ENCODE results near the gene KLHL29.

Gene KLHL29

DNA sequence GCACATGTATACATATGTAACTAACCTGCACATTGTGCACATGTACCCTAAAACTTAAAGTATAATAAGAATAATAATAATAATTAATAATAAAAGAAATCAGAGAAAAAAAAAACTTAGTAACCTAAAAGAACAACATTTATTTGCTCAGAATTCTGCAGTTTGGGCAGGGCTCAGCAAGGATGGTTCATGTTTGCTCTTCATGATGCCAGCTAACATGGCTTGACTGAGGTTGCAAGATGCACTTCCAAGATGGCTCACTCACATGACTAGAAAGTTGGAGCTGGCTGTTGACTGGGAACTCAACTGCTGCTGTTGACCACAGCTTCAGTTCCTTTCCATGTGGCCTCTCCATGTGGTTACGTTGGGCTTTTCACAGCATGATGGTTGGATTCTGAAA lies 56.4 kb downstream of the KLHL29 start:
- Mint-ChIP-seq H3K4me1 (ENCODE audit: low read depth in 2 of 2) (peaks cover 1 to 4% of the 10 kb centered on the region in 2 donors), H3K9me3 (no peaks in the 10 kb centered on the region), H3K36me3 (ENCODE audit: insufficient read depth) (no peaks in the 10 kb centered on the region), H3K4me3 (no peak overlapping the region), H3K27me3 (peaks cover 0 to 5% of the 10 kb centered on the region in 2 donors), H3K27ac (no peak overlapping the region)
- DNase-seq: no peak
- ATAC-seq (replicated peaks): no peak

DNA sequence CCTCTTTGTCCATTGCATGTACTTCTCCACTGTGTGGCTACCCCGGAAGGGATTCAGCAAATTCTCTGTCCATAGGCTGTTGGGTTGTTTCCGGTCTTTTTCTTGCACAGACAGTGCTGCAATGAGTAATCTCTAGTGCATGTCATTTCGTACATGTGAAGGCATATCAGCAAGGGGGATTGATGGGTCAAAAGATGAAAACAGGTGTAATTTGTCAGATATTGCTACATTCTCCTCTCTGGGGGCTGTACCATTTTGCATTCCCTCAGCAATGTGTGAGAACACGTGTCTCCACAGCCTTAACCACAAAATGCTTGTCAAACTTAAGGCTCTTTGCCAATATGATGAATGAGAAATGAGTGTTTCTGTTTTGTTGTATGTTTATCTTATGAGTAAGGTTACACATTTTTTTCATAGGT lies 60.5 kb downstream of the KLHL29 start:
- no peak overlapping the region for H3K4me3 Mint-ChIP-seq
- H3K36me3 Mint-ChIP-seq (ENCODE audit: insufficient read depth): peaks cover 2% of the 10 kb centered on the region
- peaks cover 7 to 28% of the 10 kb centered on the region in 2 donors for H3K27me3 Mint-ChIP-seq
- DNase-seq (no peak), ATAC-seq (replicated peaks) (no peak)
- peaks cover 0 to 3% of the 10 kb centered on the region in 2 donors for H3K9me3 Mint-ChIP-seq
- peaks cover 1 to 4% of the 10 kb centered on the region in 2 donors for H3K4me1 Mint-ChIP-seq (ENCODE audit: low read depth in 2 of 2)
- H3K27ac Mint-ChIP-seq: no peak overlapping the region

DNA sequence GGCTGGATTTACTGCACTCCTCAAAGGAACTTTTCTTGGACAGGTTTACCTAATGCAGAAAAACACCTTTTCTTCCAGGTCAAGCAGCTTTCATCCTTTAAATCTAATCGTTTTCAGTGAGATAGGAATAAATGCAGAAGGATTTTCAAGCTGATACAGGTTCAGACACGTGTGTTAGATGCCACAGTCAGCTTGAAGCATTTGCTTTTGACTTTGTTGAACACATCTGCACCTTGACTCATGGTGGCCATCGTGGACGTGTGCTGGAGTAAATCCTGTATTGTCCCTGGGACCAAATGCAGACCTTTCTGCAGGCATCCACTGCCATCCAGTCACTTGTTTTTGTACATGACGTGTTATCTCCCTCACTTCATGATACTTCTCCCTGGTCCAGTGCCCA lies 61.9 kb downstream of the KLHL29 start:
- DNase-seq: no peak
- Mint-ChIP-seq H3K4me3 (no peak overlapping the region), H3K4me1 (ENCODE audit: low read depth in 2 of 2) (peaks cover 1 to 4% of the 10 kb centered on the region in 2 donors), H3K36me3 (ENCODE audit: insufficient read depth) (peaks cover 2% of the 10 kb centered on the region), H3K27me3 (peaks cover 19 to 38% of the 10 kb centered on the region in 2 donors), H3K27ac (no peak overlapping the region), H3K9me3 (peaks cover 0 to 3% of the 10 kb centered on the region in 2 donors)
- ATAC-seq (replicated peaks): no peak

DNA sequence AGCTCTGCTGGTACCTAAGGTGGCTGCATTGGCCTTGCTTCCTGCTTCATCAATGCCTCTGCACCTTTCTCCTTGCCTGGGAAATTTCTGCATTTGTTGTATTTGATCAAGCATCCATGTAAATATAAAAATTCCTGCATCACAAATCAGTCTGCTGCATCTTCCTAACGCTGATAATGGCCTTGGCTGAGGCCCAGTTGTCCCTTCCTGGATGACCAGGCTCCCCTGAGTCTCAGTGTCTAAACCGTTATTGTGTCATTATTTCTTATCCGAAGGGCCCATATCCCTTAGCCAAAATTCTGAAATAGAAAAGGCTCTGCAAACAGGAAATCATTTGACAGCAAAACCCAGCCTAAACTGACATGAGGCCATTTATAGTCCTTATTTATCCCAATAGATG lies 62.4 kb downstream of the KLHL29 start:
- H3K36me3 Mint-ChIP-seq (ENCODE audit: insufficient read depth): peaks cover 2% of the 10 kb centered on the region
- peaks cover 19 to 40% of the 10 kb centered on the region in 2 donors for H3K27me3 Mint-ChIP-seq
- peaks cover 1 to 4% of the 10 kb centered on the region in 2 donors for H3K4me1 Mint-ChIP-seq (ENCODE audit: low read depth in 2 of 2)
- no peak overlapping the region for H3K4me3 Mint-ChIP-seq
- DNase-seq: no peak
- H3K9me3 Mint-ChIP-seq: peaks cover 0 to 3% of the 10 kb centered on the region in 2 donors
- no peak overlapping the region for H3K27ac Mint-ChIP-seq
- ATAC-seq (replicated peaks): no peak

DNA sequence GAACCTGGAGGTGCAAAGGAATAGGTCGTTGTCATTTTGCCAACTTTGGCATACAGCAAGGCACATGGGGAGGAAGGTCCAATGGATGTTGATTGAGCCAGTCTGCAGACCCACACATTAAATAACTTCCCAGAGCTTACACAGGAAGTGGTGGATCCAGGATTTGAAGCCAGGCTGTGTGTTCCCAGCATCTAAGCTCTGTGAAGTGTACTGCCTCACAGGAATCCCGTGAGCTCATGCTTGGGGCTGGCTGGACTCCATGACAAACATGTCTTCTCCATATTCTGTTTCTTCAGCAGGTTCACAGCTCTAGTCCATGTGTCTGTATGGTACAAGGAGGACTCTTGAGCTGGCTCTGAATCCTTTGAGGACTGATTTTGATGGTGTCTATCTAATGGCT lies 63.9 kb downstream of the KLHL29 start:
- DNase-seq (no peak), ATAC-seq (replicated peaks) (no peak)
- H3K27ac Mint-ChIP-seq: no peak overlapping the region
- H3K4me3 Mint-ChIP-seq: no peak overlapping the region
- H3K9me3 Mint-ChIP-seq: peaks cover 0 to 3% of the 10 kb centered on the region in 2 donors
- peaks cover 4 to 11% of the 10 kb centered on the region in 2 donors for H3K4me1 Mint-ChIP-seq (ENCODE audit: low read depth in 2 of 2)
- H3K27me3 Mint-ChIP-seq: peaks cover 19 to 40% of the 10 kb centered on the region in 2 donors
- peaks cover 2% of the 10 kb centered on the region for H3K36me3 Mint-ChIP-seq (ENCODE audit: insufficient read depth)

DNA sequence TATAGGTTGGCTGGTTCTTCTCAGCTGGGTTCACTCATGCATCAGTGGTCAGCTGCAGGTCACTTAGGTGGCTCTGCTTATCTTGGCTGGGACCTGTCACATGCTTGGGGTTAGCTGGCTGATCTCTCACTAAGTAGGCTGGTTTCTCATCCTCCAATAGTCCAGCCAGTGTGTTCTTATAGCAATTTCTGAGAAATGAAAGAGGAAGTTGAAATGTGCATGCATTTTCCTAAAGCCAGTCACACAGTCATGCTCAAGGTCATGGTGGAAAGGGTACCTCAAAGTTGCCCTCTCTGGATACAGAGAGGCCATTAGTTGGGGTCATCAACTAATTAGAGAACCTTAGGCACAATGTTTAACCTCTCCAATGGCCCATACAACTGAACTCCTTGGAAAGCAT lies 64.4 kb downstream of the KLHL29 start:
- Mint-ChIP-seq H3K4me3 (no peak overlapping the region), H3K4me1 (ENCODE audit: low read depth in 2 of 2) (peaks cover 4 to 11% of the 10 kb centered on the region in 2 donors), H3K36me3 (ENCODE audit: insufficient read depth) (peaks cover 2% of the 10 kb centered on the region), H3K27me3 (peaks cover 21 to 43% of the 10 kb centered on the region in 2 donors), H3K9me3 (peaks cover 0 to 3% of the 10 kb centered on the region in 2 donors), H3K27ac (no peak overlapping the region)
- ATAC-seq (replicated peaks): no peak
- DNase-seq: no peak

DNA sequence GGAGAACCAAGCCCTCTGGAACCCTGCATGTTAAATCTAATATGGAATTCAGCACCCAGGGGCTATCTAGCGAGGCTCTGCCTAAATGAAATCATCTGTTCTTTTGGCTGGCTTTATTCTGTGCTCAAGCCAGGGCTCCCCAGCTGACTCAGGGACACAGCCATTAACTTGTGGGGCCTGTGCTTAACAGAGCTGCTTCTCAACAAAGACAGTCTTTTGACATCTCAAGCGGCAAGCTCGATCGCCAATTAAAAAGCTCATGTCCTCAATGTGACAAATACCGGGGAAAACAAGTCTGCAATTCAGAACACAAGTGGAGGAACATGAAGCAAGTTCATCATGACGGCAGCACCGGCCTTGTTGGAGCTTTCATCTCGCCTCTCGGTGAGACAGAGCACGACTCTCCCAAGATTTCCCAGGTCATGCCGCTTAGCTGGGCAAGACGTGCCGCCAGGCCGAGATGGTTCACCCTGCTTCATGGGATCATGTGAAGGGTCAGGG lies 64.9 kb downstream of the KLHL29 start:
- Mint-ChIP-seq H3K27ac (no peak overlapping the region), H3K4me3 (no peak overlapping the region), H3K36me3 (ENCODE audit: insufficient read depth) (peaks cover 2% of the 10 kb centered on the region), H3K27me3 (peaks cover 26 to 47% of the 10 kb centered on the region in 2 donors), H3K4me1 (ENCODE audit: low read depth in 2 of 2) (peaks cover 4 to 11% of the 10 kb centered on the region in 2 donors), H3K9me3 (peaks cover 0 to 3% of the 10 kb centered on the region in 2 donors)
- ATAC-seq (replicated peaks) (no peak), DNase-seq (no peak)

DNA sequence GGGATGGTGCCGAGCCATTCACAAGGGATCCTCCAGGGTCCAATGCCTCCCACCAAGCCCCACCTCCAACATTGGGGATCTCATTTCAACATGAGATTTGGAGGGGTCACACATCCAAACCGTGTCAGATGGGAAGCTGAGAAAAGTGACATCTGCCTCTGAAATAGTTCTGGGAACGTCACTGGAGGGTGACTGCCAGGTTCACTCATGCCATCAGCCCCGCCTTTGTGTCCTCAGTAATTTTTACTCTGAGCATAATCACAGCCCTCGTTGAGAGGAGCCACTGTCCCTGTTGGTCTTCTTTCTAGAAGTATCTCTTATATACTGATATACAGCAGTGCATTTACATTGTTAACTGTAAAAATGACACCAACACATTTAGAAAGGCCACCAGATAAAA lies 67.4 kb downstream of the KLHL29 start:
- Mint-ChIP-seq H3K27ac (no peak overlapping the region), H3K36me3 (ENCODE audit: insufficient read depth) (no peaks in the 10 kb centered on the region), H3K9me3 (peaks cover 0 to 3% of the 10 kb centered on the region in 2 donors), H3K4me3 (no peak overlapping the region), H3K4me1 (ENCODE audit: low read depth in 2 of 2) (peaks cover 2 to 7% of the 10 kb centered on the region in 2 donors), H3K27me3 (peaks cover 29 to 49% of the 10 kb centered on the region in 2 donors)
- DNase-seq (no peak), ATAC-seq (replicated peaks) (no peak)

DNA sequence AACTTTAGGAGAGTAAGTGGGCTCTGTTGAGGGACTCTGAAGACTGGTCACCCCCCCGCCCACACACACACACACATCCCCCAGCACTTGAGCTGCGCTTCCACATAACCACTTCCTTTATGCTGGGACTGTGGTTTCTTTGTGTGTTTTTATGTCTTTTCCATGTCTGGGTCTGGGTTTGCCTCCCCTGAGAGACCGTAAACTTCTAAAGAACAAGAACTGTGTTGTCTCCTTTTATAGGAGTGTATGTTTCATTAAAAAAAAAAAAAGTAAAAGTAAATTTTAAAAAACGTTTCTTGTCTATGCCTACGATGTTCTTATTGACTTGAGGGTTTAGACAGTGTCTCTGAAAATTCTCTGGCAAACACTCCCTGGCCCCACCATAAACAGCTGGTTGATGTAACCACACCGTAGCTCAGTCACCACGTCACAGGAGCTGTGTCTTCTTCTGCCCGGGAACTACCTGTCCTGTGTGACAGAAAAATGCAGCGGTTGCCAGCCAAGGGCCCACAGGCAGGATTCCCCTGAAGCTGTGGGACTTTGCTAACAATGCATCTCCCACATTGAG lies 68.0 kb downstream of the KLHL29 start:
- peak; percentile 26 for ATAC-seq (replicated peaks)
- H3K36me3 Mint-ChIP-seq (ENCODE audit: insufficient read depth): no peaks in the 10 kb centered on the region
- no peak overlapping the region for H3K27ac Mint-ChIP-seq
- no peak for DNase-seq
- H3K4me3 Mint-ChIP-seq: no peak overlapping the region
- peaks cover 0 to 3% of the 10 kb centered on the region in 2 donors for H3K9me3 Mint-ChIP-seq
- H3K4me1 Mint-ChIP-seq (ENCODE audit: low read depth in 2 of 2): peaks cover 2 to 7% of the 10 kb centered on the region in 2 donors
- H3K27me3 Mint-ChIP-seq: peaks cover 26 to 44% of the 10 kb centered on the region in 2 donors

DNA sequence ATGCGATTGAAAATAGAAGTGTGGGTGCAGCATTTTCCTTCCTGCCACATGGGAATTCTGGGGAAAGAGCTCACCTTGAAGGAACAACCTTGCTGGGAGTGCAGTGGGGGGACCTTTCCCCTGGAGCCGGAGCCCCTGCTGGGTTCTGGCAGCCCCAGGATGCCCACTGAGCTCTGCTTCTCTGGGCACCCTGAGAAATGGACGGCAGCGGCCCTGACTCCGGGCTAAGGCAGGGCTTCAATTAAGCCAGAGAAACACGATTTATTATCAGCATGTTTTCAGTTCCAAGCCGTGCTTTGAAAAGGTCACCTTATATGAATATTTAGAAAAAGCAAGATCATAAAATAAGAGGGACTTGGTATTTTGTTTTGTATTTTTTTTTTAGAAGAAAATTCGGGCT lies 68.5 kb downstream of the KLHL29 start:
- H3K36me3 Mint-ChIP-seq (ENCODE audit: insufficient read depth): no peaks in the 10 kb centered on the region
- DNase-seq: no peak
- ATAC-seq (replicated peaks): no peak
- H3K4me3 Mint-ChIP-seq: no peak overlapping the region
- peaks cover 0 to 3% of the 10 kb centered on the region in 2 donors for H3K9me3 Mint-ChIP-seq
- H3K27me3 Mint-ChIP-seq: peaks cover 26 to 44% of the 10 kb centered on the region in 2 donors
- H3K4me1 Mint-ChIP-seq (ENCODE audit: low read depth in 2 of 2): peaks cover 2 to 7% of the 10 kb centered on the region in 2 donors
- H3K27ac Mint-ChIP-seq: no peak overlapping the region

DNA sequence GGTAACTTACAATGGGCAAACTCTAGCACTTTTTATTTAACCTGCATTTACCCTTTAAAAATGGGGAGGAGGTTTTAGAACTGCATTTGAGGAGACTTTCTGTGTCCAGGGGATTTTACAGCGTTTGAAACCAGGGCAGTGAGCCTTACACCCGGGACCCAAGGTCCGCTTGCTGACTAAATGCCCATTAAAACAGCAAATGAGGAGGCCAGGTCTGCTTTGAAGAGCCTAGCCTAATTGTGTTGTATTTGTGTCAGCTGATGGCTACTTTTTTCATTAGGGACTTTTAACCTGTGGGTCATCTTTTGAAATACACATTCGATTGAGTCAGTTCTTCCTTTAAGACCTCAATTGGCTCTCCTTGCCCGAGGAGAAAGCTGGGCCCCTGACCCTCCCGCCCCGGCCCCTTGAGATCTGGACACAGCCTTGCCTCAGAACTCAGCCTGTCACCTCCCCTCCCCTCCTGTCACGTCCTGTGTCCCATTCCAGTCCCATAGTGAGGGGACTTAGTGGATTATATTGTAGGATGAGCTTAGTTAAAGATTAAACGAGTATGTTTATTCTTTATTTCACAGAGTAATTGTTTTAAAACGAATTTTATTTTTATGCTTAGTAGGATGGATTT lies 69.0 kb downstream of the KLHL29 start:
- peaks cover 26 to 44% of the 10 kb centered on the region in 2 donors for H3K27me3 Mint-ChIP-seq
- H3K36me3 Mint-ChIP-seq (ENCODE audit: insufficient read depth): no peaks in the 10 kb centered on the region
- H3K27ac Mint-ChIP-seq: no peak overlapping the region
- peaks cover 0 to 3% of the 10 kb centered on the region in 2 donors for H3K9me3 Mint-ChIP-seq
- no peak overlapping the region for H3K4me3 Mint-ChIP-seq
- ATAC-seq (replicated peaks) (no peak), DNase-seq (no peak)
- peaks cover 2 to 7% of the 10 kb centered on the region in 2 donors for H3K4me1 Mint-ChIP-seq (ENCODE audit: low read depth in 2 of 2)

DNA sequence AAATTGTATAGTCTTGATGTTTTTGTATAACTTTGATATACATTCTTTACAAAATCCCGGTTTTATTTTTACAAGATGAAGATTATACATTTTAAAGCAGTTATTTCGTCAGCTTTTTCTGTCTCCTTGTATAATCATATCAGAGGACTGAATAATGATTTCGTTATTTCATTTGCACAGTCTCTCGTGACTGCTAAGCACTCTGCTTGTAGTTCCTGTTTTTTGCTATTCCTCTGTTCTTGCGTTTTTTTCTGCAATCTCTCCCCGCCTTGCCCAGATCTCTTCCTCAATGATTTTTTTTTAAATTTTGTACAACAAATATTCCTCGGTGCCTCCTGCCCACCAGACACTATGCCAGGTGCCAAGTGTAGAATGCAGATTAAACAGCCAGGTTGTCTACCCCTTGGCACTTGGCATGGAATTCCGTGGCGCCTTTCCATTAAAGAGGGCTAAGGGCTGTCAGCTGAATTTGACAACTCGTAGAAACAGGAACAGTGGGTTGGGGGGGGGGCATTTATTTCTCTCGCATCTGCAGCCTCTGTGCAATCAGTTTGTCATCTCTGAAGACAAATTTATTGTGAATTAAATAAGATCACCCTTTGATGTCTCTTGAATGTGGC lies 69.6 kb downstream of the KLHL29 start:
- no peak overlapping the region for H3K4me3 Mint-ChIP-seq
- H3K9me3 Mint-ChIP-seq: no peaks in the 10 kb centered on the region
- no peaks in the 10 kb centered on the region for H3K36me3 Mint-ChIP-seq (ENCODE audit: insufficient read depth)
- H3K4me1 Mint-ChIP-seq (ENCODE audit: low read depth in 2 of 2): peaks cover 2 to 7% of the 10 kb centered on the region in 2 donors
- ATAC-seq (replicated peaks) (no peak), DNase-seq (no peak)
- no peak overlapping the region for H3K27ac Mint-ChIP-seq
- H3K27me3 Mint-ChIP-seq: peaks cover 26 to 40% of the 10 kb centered on the region in 2 donors

DNA sequence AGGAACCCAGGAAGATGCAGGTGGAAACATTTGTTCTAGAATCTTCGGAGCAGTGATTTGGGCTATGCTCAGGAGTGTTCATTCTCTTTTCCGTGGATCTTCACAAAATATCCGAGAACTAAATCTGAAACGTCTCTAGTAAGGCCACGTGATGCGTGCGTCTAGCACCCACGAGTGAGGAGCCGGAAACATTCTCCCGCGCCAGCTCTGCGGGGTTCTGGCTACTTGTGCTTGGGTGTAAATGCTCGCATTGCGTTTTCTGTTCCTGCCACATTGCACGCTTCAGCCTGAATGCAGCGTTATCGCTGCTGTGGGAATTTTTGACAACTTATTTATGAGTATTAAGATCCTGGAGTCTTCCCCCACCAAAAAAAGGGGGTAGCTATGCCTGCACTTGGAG lies 71.4 kb downstream of the KLHL29 start:
- Mint-ChIP-seq H3K9me3 (no peaks in the 10 kb centered on the region), H3K4me3 (no peak overlapping the region), H3K27ac (no peak overlapping the region), H3K4me1 (ENCODE audit: low read depth in 2 of 2) (peaks cover 2 to 7% of the 10 kb centered on the region in 2 donors), H3K27me3 (peaks cover 22 to 31% of the 10 kb centered on the region in 2 donors), H3K36me3 (ENCODE audit: insufficient read depth) (no peaks in the 10 kb centered on the region)
- ATAC-seq (replicated peaks) (no peak), DNase-seq (no peak)
